ENCODE results near the gene CHD2. TPM values are rescaled to one million over a fixed set of nuclear protein-coding genes. Genes with fewer than 3 reads are reported as not detected.
"Not testable (repeated sequence)": the region's sequence is repeated elsewhere in the genome, so short reads cannot be mapped to it uniquely, and the experiment has no call there.

The CHD2 gene
- total RNA-seq, 1 donor from 2014 or later = 63.4 TPM

- not testable (repeated sequence) for DNase-seq (ENCODE audit: extremely low read depth, low read depth, low spot score)
These were observed 131.6 kb downstream of the CHD2 start for GRCh38 chr15:93031557-93032384.

- not testable (repeated sequence) for DNase-seq (ENCODE audit: extremely low read depth, low read depth, low spot score)
These were observed 132.5 kb downstream of the CHD2 start for GRCh38 chr15:93032515-93033206.

- DNase-seq (ENCODE audit: extremely low read depth, low read depth, low spot score) = no peak
These were observed 133.4 kb downstream of the CHD2 start for GRCh38 chr15:93033434-93034045.

- no peak for DNase-seq (ENCODE audit: extremely low read depth, low read depth, low spot score)
These were observed 134.4 kb downstream of the CHD2 start for GRCh38 chr15:93034512-93034911.

GRCh38 chr15:93035092-93035915 is 135.2 kb downstream of the CHD2 start:
- no peak for DNase-seq (ENCODE audit: extremely low read depth, low read depth, low spot score)

- no peak for DNase-seq (ENCODE audit: extremely low read depth, low read depth, low spot score)
These were observed 136.1 kb downstream of the CHD2 start for GRCh38 chr15:93035953-93036810.

GRCh38 chr15:93036951-93037819 is 137.1 kb downstream of the CHD2 start:
- DNase-seq (ENCODE audit: extremely low read depth, low read depth, low spot score) = no peak

GRCh38 chr15:93037820-93038705 is 137.9 kb downstream of the CHD2 start:
- no peak for DNase-seq (ENCODE audit: extremely low read depth, low read depth, low spot score)

GRCh38 chr15:93039562-93040287 is 139.6 kb downstream of the CHD2 start:
- not testable (repeated sequence) for DNase-seq (ENCODE audit: extremely low read depth, low read depth, low spot score)

GRCh38 chr15:93040288-93041158 is 140.4 kb downstream of the CHD2 start:
- DNase-seq (ENCODE audit: extremely low read depth, low read depth, low spot score) = no peak

- no peak for DNase-seq (ENCODE audit: extremely low read depth, low read depth, low spot score)
These were observed 141.0 kb downstream of the CHD2 start for GRCh38 chr15:93041159-93041547.

GRCh38 chr15:93042211-93042610 is 142.1 kb downstream of the CHD2 start:
- no peak for DNase-seq (ENCODE audit: extremely low read depth, low read depth, low spot score)

GRCh38 chr15:93042691-93043378 is 142.7 kb downstream of the CHD2 start:
- DNase-seq (ENCODE audit: extremely low read depth, low read depth, low spot score) = no peak

- no peak for DNase-seq (ENCODE audit: extremely low read depth, low read depth, low spot score)
These were observed 143.6 kb downstream of the CHD2 start for GRCh38 chr15:93043621-93044300.
